GM18861 (cell line): ENCODE data around the gene MTCP1.
A peak's percentile ranks its signal among the peaks of the same experiment; 100 is the strongest.

Experiments
- ATAC-seq: cut with Tn5 transposase; IDR thresholded peaks from one replicate; pipeline ENCODE4 v1.9.1; 2021; ENCODE audit not compliant: unreplicated experiment

MTCP1 gene

GRCh38 chrX:155054255-155054654 is 16.7 kb downstream of the MTCP1 start:
- no peak for ATAC-seq

GRCh38 chrX:155053656-155054055 is 17.3 kb downstream of the MTCP1 start:
- ATAC-seq = no peak

DNA sequence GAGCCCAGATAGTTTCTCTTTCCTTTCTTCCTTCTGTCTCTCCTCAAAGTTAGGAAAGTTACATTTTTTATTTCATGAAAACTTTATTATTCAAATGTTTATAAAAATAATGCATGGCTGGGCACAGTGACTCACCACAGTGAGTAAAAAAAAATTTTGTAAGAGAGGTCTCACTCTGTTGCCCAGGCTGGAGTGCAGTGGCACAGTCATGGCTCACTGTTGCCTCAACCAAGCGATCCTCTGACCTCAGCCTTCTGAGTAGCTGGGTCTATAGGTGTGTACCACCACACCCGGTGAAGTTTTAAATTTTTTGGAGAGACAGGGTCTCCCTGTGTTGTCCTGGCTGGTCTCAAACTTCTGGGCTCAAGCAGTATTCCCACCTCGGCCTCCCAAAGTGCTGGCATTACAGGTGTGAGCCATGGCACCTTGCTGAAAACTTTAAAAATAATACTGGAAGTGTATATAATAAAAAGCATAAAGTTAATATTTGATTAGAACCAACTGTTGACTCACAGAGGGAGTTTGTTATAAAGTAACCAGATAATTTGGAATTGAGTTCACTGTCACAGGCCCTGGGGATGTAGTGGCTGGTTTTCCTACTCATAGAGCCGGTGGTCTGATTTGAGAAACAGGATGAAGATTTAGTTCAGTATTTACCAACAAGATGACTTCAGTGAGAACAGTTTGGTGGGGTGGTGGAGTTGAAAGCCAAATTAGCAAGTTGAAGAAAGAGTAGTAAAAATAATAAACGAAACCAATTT is 18.0 kb downstream of the MTCP1 start:
- no peak for ATAC-seq

DNA sequence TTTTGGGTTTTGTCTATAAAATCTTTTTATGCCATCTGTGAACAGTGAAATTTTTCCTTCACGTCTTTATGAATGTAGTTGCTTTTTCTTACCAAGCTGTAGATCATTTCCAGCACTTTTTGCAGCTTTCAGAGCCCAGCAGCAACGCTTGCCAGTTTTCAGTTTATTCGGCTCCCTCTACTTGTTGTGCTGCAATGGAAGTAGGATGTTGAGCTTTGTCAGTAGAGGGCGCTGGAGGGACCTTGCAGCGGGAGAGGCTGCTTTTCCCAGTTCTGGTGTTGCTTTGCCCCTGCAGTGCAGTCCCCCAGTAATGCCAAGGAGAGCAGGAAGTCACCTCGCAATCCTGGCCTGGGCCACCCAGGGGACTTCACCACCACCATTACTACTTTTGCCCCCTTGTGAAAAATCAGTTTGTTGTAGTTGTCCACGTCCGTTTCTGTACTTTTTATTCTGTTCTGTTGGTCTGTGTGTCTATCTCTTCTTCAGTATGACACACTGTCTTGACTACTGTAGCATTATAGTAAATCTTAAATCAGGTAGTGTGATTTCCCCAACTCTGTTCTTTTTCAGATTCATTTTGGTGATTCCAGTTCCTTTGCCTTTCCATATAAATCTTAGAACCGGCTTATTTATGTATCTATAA is 21.8 kb downstream of the MTCP1 start:
- no peak for ATAC-seq

DNA sequence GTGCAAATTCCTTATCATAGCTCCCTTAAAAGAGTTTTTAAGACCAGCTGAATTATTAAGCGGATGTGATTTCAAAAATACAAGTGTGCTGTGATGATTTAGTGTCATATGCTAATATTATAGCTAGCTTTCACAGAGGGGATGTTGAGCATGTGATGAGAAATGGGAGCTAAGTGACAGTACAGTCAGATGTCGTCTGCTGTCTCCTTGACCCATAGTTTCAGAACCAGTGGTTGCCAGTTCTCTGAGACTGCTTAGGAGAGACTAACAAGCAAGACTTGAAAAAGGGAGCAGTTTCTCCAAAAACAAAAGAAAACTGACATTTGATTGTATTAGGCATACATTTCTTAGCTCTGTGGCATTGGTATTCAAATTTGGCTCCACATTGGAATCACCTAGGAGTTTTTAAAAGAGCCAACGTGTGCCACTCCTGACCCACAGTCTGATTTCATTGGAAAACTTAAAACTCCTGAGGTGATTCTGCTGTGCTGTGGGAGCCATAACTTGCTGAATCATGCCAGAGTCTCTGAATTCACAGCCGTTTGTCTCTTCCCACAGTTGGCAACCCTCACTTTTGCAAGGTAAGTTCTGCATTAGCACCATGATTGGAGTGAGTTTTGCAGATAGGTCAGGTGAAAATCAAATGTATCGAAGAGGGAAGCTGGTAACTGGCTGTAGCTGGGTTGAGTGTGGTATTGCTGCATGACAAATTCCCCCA is 24.0 kb downstream of the MTCP1 start:
- no peak for ATAC-seq

DNA sequence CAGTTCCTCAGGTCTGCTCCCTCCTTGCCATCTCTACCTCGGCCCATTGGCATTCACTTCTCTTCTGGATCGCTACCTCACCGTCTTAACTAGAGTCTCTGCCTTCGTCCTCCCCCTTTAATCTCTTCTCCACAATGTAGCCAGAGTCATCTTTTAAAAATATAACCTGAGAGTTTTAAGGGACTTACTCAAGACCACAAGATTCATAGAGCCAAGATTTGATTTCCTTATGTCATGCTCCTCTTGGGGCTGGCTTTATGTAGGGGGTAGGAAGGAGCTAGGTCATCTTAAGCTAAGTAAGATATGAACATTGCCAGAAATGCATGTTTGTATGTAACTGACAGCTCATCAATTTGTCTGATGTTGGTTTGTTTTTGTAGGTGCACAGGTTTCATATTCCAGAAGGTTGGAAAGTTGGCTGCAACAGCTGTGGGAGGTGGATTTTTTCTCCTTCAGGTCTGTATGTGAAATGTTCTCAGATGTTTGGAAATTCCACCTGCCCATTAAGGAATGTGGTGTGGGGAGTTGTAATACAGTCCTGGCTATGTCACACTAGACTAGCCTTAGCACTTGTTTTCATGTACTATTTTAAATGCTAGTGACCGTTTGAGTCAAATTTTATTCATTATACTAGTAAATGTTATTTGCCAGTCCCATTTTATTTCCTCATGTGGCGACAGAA is 24.7 kb downstream of the MTCP1 start:
- ATAC-seq = no peak

- ATAC-seq = no peak
Measured at GRCh38 chrX:155035688-155036087, 35.2 kb downstream of the MTCP1 start.

- ATAC-seq = no peak
Measured at GRCh38 chrX:155031657-155032056, 39.3 kb downstream of the MTCP1 start.

GRCh38 chrX:155028877-155029291 is 42.1 kb downstream of the MTCP1 start:
- no peak for ATAC-seq

DNA sequence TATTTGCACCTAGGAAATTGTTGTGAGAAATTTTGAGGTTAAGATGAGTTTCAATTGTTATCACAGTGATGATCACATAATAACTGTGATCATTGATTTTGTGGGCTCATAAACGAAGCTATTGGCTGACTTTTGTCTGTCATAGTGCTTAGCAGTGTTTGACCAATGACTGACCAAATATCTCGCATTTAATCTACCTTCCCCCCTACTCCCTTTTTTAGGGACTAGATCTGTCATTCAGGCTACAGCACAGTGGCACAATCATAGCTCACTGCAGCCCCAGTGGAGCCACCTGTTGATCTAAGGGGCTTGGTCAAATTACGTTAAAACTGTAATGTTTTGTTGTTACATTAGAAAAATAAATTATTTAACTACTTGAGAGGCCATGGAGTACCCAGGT is 42.8 kb downstream of the MTCP1 start:
- no peak for ATAC-seq

GRCh38 chrX:155027509-155028066 is 43.3 kb downstream of the MTCP1 start:
- no peak for ATAC-seq

GRCh38 chrX:155026727-155027508 is 44.0 kb downstream of the MTCP1 start, which contains the start of gene FUNDC2:
TSS of gene FUNDC2 (plus strand) at chrX:155026844. CDS start at chrX:155026939, 95 bp downstream.
- peak; percentile 81 for ATAC-seq

- ATAC-seq = no peak
Measured at GRCh38 chrX:155026420-155026726, 44.6 kb downstream of the MTCP1 start.

DNA sequence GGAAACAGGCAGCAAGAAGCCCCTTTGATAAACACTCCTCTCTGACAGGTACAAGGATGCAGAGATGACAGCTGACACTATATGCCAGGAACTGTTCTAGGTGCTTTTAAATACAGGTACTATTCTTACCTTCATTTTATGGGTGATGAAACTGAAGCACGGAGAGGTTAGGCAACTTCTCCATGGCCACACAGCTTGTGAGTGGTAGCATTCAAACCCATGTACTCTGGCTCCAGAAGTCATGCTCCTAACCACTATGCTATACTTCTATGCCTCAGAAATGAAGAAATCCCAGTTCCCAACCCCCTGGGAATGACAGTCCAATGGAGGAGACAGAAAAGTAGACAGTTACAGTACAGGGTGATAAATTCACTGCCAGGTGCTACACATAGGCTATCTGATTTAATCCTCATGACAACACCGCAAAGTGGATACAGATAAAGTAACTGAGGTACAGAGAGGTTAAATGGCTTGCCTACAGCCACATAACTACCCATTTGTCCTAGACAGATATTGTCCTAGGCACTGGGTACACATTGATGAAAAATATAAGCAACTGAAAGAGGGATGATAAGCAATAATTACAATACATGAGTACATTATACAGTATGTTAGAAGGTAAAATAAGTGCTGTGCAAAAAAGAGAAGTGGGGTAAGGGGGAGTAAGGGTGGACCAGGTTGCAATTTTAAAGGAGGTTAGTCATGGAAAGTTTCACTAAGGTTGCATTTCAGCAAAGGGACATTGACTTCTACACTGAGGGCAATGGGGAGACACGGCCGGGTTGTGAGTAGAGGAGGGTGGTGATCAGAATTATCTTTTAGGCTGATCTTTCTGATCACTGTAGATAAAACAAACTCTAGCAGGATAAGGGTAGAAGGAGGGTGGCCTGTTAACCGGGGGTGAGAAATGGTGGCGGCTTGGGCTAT is 46.8 kb downstream of the MTCP1 start:
- no peak for ATAC-seq

GRCh38 chrX:155022585-155022984 is 48.4 kb downstream of the MTCP1 start, which contains the start of gene F8:
TSS of gene F8 (minus strand) at chrX:155022723. CDS start at chrX:155022552, 171 bp downstream.
- ATAC-seq = no peak

DNA sequence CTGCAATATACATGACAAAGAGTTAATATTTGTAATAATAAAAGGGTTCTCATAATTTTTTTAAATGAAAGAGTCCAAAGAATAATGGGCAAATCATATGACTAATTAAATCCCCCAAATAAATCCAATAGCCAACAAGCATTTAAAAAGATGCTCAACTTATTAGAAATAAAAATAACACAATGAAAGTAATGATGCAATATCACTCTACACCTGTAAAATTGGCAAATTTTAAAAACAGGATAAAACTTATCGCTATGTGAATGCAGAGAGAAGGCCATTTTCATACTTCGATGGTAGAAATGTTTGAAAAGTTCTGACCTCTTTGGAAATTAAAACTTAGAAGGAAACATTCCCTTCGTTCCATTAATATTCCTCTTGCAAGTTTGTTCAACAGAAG is 50.3 kb downstream of the MTCP1 start:
- no peak for ATAC-seq
